ENCODE measurements around the gene FANCC.

GRCh38 chr9:95311961-95312360 is 5.5 kb downstream of the FANCC start:
- TF ChIP-seq CTCF (IDR thresholded peaks at IDR 0.05; ENCODE audit: control extremely low read depth in 1 of 3, insufficient read depth in 1 of 3, low read depth in 1 of 3, low read length in 3 of 3) (no peak), ASH2L (IDR thresholded peaks at IDR 0.05; ENCODE audit: low read length) (no peak), MAX (IDR thresholded peaks at IDR 0.05) (no peak), ATF3 (IDR thresholded peaks at IDR 0.05; ENCODE audit: insufficient read depth, low read depth, low read length) (no peak), SIX5 (IDR thresholded peaks at IDR 0.05; ENCODE audit: low read depth, low read length) (no peak), EZH2 (IDR thresholded peaks at IDR 0.05; ENCODE audit: low read depth, low read length, severe bottlenecking) (no peak), RFX5 (IDR thresholded peaks at IDR 0.05; ENCODE audit: borderline replicate concordance, low read depth, low read length) (no peak), HDAC2 (IDR thresholded peaks at IDR 0.05; ENCODE audit: borderline replicate concordance in 1 of 2, low read depth in 2 of 2, low read length in 2 of 2) (no peak)
